ENCODE measurements around the gene ADAM12. TPM values are rescaled to one million over a fixed set of nuclear protein-coding genes. Genes with fewer than 3 reads are reported as not detected.
A peak's percentile ranks its signal among the peaks of the same experiment; 100 is the strongest.

ADAM12 gene
- total and polyA plus RNA-seq, 2 donors from 2014 or later: 0.26 to 3.3 TPM

DNA sequence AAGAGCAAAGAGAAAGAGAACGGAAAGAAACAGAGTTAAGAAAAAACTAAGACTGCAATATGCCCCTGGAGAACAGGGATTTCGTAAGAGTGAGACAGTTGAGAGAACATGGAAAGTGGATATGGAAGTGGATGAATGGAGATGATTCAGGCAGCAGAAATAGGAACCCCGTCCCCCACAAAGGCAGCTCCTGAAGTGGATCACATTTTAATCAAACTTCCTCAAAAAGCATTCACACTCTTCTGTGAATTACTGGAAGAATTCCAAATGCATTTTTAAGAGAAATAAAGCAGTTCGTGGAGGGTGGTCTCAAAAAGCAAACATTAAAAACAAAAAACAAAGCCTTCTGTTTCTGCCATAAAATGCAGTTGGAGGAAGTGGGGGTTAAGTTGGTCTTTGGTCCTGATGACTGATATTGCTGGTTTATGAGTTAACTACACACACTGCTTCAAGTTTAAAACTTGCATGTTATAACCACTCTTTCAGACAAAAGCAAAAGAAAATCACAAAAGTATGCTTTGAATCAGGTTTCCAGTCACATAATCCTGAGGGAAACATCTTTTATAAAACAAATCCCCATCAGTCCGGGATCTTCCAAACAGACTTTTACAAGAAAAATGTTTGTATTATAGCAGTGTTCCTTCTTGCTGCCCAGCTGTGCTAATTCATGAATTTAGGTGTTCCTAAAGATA is 277.6 kb downstream of the ADAM12 start:
- H3K4me3 ChIP-seq (ENCODE audit: low read length in 3 of 3): no peak overlapping the region
- TF ChIP-seq, protein P1, sequence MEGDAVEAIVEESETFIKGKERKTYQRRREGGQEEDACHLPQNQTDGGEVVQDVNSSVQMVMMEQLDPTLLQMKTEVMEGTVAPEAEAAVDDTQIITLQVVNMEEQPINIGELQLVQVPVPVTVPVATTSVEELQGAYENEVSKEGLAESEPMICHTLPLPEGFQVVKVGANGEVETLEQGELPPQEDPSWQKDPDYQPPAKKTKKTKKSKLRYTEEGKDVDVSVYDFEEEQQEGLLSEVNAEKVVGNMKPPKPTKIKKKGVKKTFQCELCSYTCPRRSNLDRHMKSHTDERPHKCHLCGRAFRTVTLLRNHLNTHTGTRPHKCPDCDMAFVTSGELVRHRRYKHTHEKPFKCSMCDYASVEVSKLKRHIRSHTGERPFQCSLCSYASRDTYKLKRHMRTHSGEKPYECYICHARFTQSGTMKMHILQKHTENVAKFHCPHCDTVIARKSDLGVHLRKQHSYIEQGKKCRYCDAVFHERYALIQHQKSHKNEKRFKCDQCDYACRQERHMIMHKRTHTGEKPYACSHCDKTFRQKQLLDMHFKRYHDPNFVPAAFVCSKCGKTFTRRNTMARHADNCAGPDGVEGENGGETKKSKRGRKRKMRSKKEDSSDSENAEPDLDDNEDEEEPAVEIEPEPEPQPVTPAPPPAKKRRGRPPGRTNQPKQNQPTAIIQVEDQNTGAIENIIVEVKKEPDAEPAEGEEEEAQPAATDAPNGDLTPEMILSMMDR (IDR thresholded peaks at IDR 0.05; ENCODE audit: borderline replicate concordance, extremely low read depth, insufficient read depth): no peak
- FAIRE-seq: no peak
- H3K36me3 ChIP-seq (ENCODE audit: control insufficient read depth in 2 of 3, insufficient read depth in 3 of 3, low read length in 3 of 3): no peaks in the 10 kb centered on the region
- peaks cover 0 to 4% (median 0%) of the 10 kb centered on the region in 3 donors for H3K4me1 ChIP-seq (ENCODE audit: control insufficient read depth in 2 of 3, insufficient read depth in 2 of 3, low read depth in 1 of 3, low read length in 3 of 3)
- peak in 2 of 5 donors; percentile 30 to 60 for DNase-seq
- no peaks in the 10 kb centered on the region for H3K9me3 ChIP-seq (ENCODE audit: control insufficient read depth in 2 of 3, insufficient read depth in 1 of 3, low read length in 3 of 3)
- no peak overlapping the region for H3K9ac ChIP-seq (ENCODE audit: low read length in 3 of 3)
- no peak overlapping the region for H3K27ac ChIP-seq (ENCODE audit: low read depth in 2 of 2, low read length in 2 of 2)
- intact Hi-C loops (cut with DNase I): no loop called here
- H3K27me3 ChIP-seq (ENCODE audit: control insufficient read depth, insufficient read depth, low read length): no peaks in the 10 kb centered on the region

DNA sequence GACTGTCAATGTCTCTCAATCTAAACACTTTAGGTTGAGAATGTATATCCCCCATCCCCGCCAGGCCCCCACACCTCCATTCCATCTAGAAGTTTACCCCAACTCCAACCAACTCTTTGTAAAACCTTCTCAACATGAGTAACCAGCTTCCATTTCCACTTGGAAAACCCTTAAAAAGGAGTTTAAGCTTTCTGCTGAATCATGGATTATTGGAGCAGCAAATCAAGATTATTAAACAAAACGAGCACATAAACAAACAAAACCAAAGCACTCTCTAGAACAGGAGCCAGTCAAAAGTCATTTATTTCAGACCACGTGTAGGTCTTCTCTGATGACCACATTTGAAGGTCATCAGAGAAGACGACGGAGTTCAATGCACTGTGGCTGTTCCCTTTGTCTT is 278.4 kb downstream of the ADAM12 start:
- Histone ChIP-seq H3K36me3 (ENCODE audit: control insufficient read depth in 2 of 3, insufficient read depth in 3 of 3, low read length in 3 of 3) (no peaks in the 10 kb centered on the region), H3K27me3 (ENCODE audit: control insufficient read depth, insufficient read depth, low read length) (no peaks in the 10 kb centered on the region), H3K4me3 (ENCODE audit: low read length in 3 of 3) (no peak overlapping the region), H3K27ac (ENCODE audit: low read depth in 2 of 2, low read length in 2 of 2) (no peak overlapping the region), H3K4me1 (ENCODE audit: control insufficient read depth in 2 of 3, insufficient read depth in 2 of 3, low read depth in 1 of 3, low read length in 3 of 3) (peaks cover 0 to 4% (median 0%) of the 10 kb centered on the region in 3 donors), H3K9me3 (ENCODE audit: control insufficient read depth in 2 of 3, insufficient read depth in 1 of 3, low read length in 3 of 3) (no peaks in the 10 kb centered on the region), H3K9ac (ENCODE audit: low read length in 3 of 3) (no peak overlapping the region)
- FAIRE-seq (no peak), DNase-seq (no peak)
- TF ChIP-seq, protein P1 (IDR thresholded peaks at IDR 0.05; ENCODE audit: borderline replicate concordance, extremely low read depth, insufficient read depth): no peak
- intact Hi-C loops (cut with DNase I): no loop called here

DNA sequence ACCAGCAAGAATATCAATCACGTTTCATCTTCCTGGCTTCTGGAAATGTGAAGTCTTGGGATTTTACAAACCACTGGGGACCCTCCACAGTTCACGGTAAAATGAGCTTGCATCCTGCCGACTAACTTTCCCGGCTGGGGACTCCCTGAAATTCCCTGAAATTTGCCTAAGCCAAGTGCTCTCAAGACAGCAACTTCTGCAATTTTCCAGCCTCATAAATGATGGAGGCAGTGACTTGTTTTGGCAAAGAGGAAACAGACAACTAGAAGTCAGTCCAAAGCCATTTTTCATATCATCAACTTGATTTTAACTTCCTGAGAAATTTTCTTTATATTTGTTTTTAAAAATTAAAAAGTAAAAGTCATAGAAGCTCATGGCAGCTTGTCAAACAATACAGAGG is 279.6 kb downstream of the ADAM12 start:
- Histone ChIP-seq H3K4me3 (ENCODE audit: low read length in 3 of 3) (no peak overlapping the region), H3K27ac (ENCODE audit: low read depth in 2 of 2, low read length in 2 of 2) (no peak overlapping the region)
- intact Hi-C loops (cut with DNase I): no loop called here

More for the DNA sequence above, 279.6 kb downstream of the ADAM12 start:
- H3K9me3 ChIP-seq (ENCODE audit: control insufficient read depth in 2 of 3, insufficient read depth in 1 of 3, low read length in 3 of 3): no peaks in the 10 kb centered on the region
- TF ChIP-seq, protein P1 (IDR thresholded peaks at IDR 0.05; ENCODE audit: borderline replicate concordance, extremely low read depth, insufficient read depth): no peak
- no peak for DNase-seq
- no peak for FAIRE-seq
- no peak overlapping the region for H3K9ac ChIP-seq (ENCODE audit: low read length in 3 of 3)
- no peaks in the 10 kb centered on the region for H3K36me3 ChIP-seq (ENCODE audit: control insufficient read depth in 2 of 3, insufficient read depth in 3 of 3, low read length in 3 of 3)
- H3K27me3 ChIP-seq (ENCODE audit: control insufficient read depth, insufficient read depth, low read length): no peaks in the 10 kb centered on the region
- H3K4me1 ChIP-seq (ENCODE audit: control insufficient read depth in 2 of 3, insufficient read depth in 2 of 3, low read depth in 1 of 3, low read length in 3 of 3): peaks cover 0 to 4% (median 0%) of the 10 kb centered on the region in 3 donors
